A549 (cell line): Measurements from ENCODE around the gene CBFA2T3.

ENCODE experiments used
- CEBPB ChIP-seq, 2 experiments: fragments of >200 bp in 1 of 2; sonication (Bioruptor Twin) in 1 of 2; formaldehyde crosslinking in 1 of 2; IDR thresholded peaks; 2 replicates each; pipeline ENCODE4 v1.6.1; 2012 to 2016
- MAFK ChIP-seq: fragments of 450-650 bp; IDR thresholded peaks from 2 replicates; pipeline ENCODE4 v1.6.1; 2014; ENCODE audit not compliant: partially characterized antibody
- NFE2L2 ChIP-seq: fragments of 150-350 bp; conservative IDR thresholded peaks from 2 replicates; pipeline ENCODE4 v1.6.1; 2014; ENCODE audit warnings: low read length
- POLR2A ChIP-seq: IDR thresholded peaks from 2 replicates; pipeline ENCODE4 v1.6.1; 2012; ENCODE audit warnings: mild to moderate bottlenecking, low read length

- TF ChIP-seq NFE2L2 (no peak), MAFK (no peak), POLR2A (no peak), CEBPB (IDR thresholded peaks at IDR 0.05) (no peak)
Measured at GRCh38 chr16:88908307-88908706, 68.7 kb downstream of the CBFA2T3 start.
